NCI-H524 treated with DMSO at 0.1 percent for 48 hours (cell line): ENCODE data around the gene FCRL1.

Experiments
- DNase-seq: peaks from one replicate; lab custom pipeline; 2025; lab: John Stamatoyannopoulos, UW

FCRL1 gene

GRCh38 chr1:157819896-157820295 lies at the start of gene FCRL1:
TSS of gene FCRL1 (minus strand) at chr1:157820120. CDS start at chr1:157820037, 83 bp downstream.
- DNase-seq, result no peak

- DNase-seq, result no peak
Observed at GRCh38 chr1:157868654-157869053, 48.7 kb upstream of the FCRL1 start.

GRCh38 chr1:157862114-157863070 lies 42.5 kb upstream of the FCRL1 start:
- DNase-seq, result no peak

GRCh38 chr1:157856538-157856937 lies 36.6 kb upstream of the FCRL1 start:
- DNase-seq, result no peak

GRCh38 chr1:157852476-157852875 lies 32.6 kb upstream of the FCRL1 start:
- DNase-seq, result no peak

- no peak for DNase-seq
Observed at GRCh38 chr1:157849229-157849875, 29.4 kb upstream of the FCRL1 start.

GRCh38 chr1:157844089-157844830 lies 24.3 kb upstream of the FCRL1 start:
- no peak for DNase-seq

- no peak for DNase-seq
Observed at GRCh38 chr1:157842939-157843338, 23.0 kb upstream of the FCRL1 start.

- DNase-seq, result no peak
Observed at GRCh38 chr1:157841708-157842107, 21.8 kb upstream of the FCRL1 start, which contains the start of gene CD5L. TSS of gene CD5L (minus strand) at chr1:157841808. CDS start at chr1:157841701, 107 bp downstream.

- no peak for DNase-seq
Observed at GRCh38 chr1:157838966-157839365, 19.0 kb upstream of the FCRL1 start.

GRCh38 chr1:157834430-157834829 lies 14.5 kb upstream of the FCRL1 start:
- no peak for DNase-seq

GRCh38 chr1:157833145-157833544 lies 13.2 kb upstream of the FCRL1 start:
- no peak for DNase-seq

GRCh38 chr1:157831968-157832626 lies 12.2 kb upstream of the FCRL1 start:
- DNase-seq, result no peak

GRCh38 chr1:157830887-157831286 lies 11.0 kb upstream of the FCRL1 start:
- DNase-seq, result no peak

GRCh38 chr1:157829711-157830110 lies 9.8 kb upstream of the FCRL1 start:
- no peak for DNase-seq

- no peak for DNase-seq
Observed at GRCh38 chr1:157829210-157829609, 9.3 kb upstream of the FCRL1 start.

- DNase-seq, result no peak
Observed at GRCh38 chr1:157820299-157820698, 379 bp upstream of the FCRL1 start.

GRCh38 chr1:157819215-157819614 lies 705 bp downstream of the FCRL1 start:
- no peak for DNase-seq

GRCh38 chr1:157813269-157813668 lies 6.7 kb downstream of the FCRL1 start:
- no peak for DNase-seq

- no peak for DNase-seq
Observed at GRCh38 chr1:157806431-157807149, 13.3 kb downstream of the FCRL1 start.

- DNase-seq, result no peak
Observed at GRCh38 chr1:157803851-157804250, 16.1 kb downstream of the FCRL1 start.
